ENCODE data around the gene GTF2H3.

Gene GTF2H3

DNA sequence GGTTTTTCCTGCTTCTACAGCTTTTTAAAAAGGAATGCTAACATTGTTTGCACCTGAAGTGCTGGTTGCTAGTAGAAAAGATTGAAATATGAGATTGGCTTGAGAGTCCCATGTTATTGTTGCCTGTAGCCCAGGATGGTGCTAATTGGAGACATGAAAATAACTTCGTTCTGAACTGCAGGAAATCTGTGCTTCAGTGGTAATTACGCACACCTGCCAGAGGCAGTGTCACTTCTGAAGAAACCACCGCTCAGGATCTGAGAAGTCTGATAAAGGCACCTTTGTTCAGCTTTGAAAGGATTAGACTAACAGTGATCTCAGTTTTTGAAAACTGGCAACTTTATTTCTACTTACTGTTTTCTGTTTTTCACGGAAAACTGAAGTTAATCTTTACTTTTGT lies 63.0 kb downstream of the GTF2H3 start:
- no peak for FAIRE-seq
- no peak for DNase-seq (ENCODE audit: insufficient read length, low spot score)

- DNase-seq (ENCODE audit: insufficient read length, low spot score) (no peak), FAIRE-seq (no peak)
These were observed 72.3 kb downstream of the GTF2H3 start for GRCh38 chr12:123705935-123706334.

DNA sequence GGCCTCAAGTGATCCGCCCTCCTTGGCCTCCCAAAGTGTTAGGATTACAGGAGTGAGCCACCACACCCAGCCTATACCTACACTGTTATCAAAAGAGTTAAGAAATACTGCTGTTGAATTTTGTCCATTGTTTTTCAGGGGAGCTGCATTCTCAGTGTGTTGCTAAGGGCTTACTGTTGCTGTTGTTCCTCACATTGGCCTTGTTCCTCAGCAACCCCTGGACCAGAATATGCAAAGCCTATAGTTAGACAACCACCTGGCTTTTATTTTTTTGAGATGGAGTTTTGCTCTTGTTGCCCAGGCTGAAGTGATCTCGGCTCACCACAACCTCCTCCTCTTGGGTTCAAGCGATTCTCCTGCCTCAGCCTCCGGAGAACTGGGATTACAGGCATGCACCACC lies 73.8 kb downstream of the GTF2H3 start:
- DNase-seq (ENCODE audit: insufficient read length, low spot score) (no peak), FAIRE-seq (no peak)

All from GM19239 (cell line).